ENCODE results near the gene DPP6. TPM values are rescaled to one million over a fixed set of nuclear protein-coding genes. Genes with fewer than 3 reads are reported as not detected.

DPP6 gene
- polyA plus RNA-seq, 1 of the 3 experiments (the other 2 are of a cell fraction), result not detected

DNA sequence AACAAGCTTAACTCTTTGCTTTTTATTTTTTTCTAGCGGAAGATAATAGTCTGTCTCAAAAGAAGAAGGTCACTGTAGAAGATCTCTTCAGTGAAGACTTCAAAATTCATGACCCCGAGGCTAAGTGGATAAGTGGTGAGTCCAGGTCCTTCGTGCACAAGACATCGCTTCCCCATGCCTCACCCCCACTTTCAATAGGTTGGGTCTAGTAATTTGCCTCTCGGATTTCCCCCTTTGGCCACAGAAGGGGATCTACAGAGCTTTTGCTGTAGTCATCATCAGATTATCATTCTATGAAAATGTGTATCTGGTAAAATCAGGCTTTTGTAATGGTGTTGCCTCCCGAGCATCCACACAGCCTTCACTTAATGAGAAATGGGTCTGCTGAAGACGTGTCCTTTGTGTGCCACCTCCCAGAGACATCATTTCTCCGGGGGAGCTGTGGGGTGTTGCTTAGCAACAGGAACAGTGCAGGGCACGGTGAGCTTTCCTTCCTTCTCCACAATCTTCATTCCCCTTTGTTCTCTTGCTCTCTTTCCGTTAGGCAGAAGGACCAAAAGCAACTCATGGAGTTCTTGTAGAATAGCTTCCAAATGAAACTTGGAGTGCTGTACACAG lies 422.8 kb downstream of the DPP6 start:
- CTCF ChIA-PET, result interaction anchor here (3.7 kb wide), 1 partner anchor 29 kb away, joined by 16 read pairs; no protein-coding TSS in a partner anchor
- no peak overlapping the region for H2AFZ ChIP-seq (ENCODE audit: low read depth)
- H3K27me3 ChIP-seq (ENCODE audit: insufficient read depth), result no peaks in the 10 kb centered on the region
- H3K79me2 ChIP-seq (ENCODE audit: insufficient read depth), result no peaks in the 10 kb centered on the region
- no peaks in the 10 kb centered on the region for H3K4me1 ChIP-seq (ENCODE audit: control insufficient read depth in 1 of 2, insufficient read depth in 2 of 2, low read depth in 1 of 2, low read length in 1 of 2)
- no peak overlapping the region for H3K4me2 ChIP-seq
- H3K9ac ChIP-seq, result no peak overlapping the region
- no peaks in the 10 kb centered on the region for H3K36me3 ChIP-seq (replicated peaks in 1 of 2; ENCODE audit: control insufficient read depth in 1 of 2, insufficient read depth in 2 of 2, low read length in 1 of 2)
- DNase-seq, result no peak
- POLR2A ChIA-PET, result no interaction called here
- 22% methylated on average over 10 of the region's 10 CpGs for WGBS (ENCODE audit: low lambda C conversion rate)
- H3K9me3 ChIP-seq, result no peaks in the 10 kb centered on the region
- no peak overlapping the region for H3K27ac ChIP-seq (ENCODE audit: low read depth in 2 of 2, low read length in 1 of 2)
- no peaks in the 10 kb centered on the region for H3F3A ChIP-seq (replicated peaks; ENCODE audit: insufficient read depth)
- TF ChIP-seq SMC3 (IDR thresholded peaks at IDR 0.05; ENCODE audit: low read depth, low read length) (no peak), RFX5 (IDR thresholded peaks at IDR 0.05; ENCODE audit: low read length) (no peak), GABPA (IDR thresholded peaks at IDR 0.05; ENCODE audit: low read depth) (no peak), RCOR1 (IDR thresholded peaks at IDR 0.05; ENCODE audit: low read length) (no peak), MEF2A (IDR thresholded peaks at IDR 0.05; ENCODE audit: borderline replicate concordance, low read depth) (no peak), TAF1 (IDR thresholded peaks at IDR 0.05; ENCODE audit: borderline replicate concordance, low read depth, low read length) (no peak), POLR2AphosphoS5 (IDR thresholded peaks at IDR 0.05; ENCODE audit: low read depth, low read length) (no peak), JUND (IDR thresholded peaks at IDR 0.05) (no peak), GATA2 (CRISPR knock-in tag; IDR thresholded peaks at IDR 0.05) (no peak), TEAD4 (IDR thresholded peaks at IDR 0.05; ENCODE audit: borderline replicate concordance, insufficient read depth) (no peak), FOXJ3 (CRISPR knock-in tag; IDR thresholded peaks at IDR 0.05) (no peak), NFIC (IDR thresholded peaks at IDR 0.05; ENCODE audit: borderline replicate concordance) (no peak), SIN3A (IDR thresholded peaks at IDR 0.05; ENCODE audit: borderline replicate concordance, low read depth, low read length) (no peak), FOSL2 (IDR thresholded peaks at IDR 0.05; ENCODE audit: borderline replicate concordance, low read depth) (no peak), RXRA (IDR thresholded peaks at IDR 0.05; ENCODE audit: borderline replicate concordance, low read depth) (no peak), CHD2 (IDR thresholded peaks at IDR 0.05; ENCODE audit: low read length, partially characterized antibody) (no peak), MXI1 (IDR thresholded peaks at IDR 0.05; ENCODE audit: low read depth, low read length) (no peak)
- TF ChIP-seq, protein P1, sequence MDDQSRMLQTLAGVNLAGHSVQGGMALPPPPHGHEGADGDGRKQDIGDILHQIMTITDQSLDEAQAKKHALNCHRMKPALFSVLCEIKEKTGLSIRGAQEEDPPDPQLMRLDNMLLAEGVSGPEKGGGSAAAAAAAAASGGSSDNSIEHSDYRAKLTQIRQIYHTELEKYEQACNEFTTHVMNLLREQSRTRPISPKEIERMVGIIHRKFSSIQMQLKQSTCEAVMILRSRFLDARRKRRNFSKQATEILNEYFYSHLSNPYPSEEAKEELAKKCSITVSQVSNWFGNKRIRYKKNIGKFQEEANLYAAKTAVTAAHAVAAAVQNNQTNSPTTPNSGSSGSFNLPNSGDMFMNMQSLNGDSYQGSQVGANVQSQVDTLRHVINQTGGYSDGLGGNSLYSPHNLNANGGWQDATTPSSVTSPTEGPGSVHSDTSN (IDR thresholded peaks at IDR 0.05), result no peak
- TF ChIP-seq, protein P2, sequence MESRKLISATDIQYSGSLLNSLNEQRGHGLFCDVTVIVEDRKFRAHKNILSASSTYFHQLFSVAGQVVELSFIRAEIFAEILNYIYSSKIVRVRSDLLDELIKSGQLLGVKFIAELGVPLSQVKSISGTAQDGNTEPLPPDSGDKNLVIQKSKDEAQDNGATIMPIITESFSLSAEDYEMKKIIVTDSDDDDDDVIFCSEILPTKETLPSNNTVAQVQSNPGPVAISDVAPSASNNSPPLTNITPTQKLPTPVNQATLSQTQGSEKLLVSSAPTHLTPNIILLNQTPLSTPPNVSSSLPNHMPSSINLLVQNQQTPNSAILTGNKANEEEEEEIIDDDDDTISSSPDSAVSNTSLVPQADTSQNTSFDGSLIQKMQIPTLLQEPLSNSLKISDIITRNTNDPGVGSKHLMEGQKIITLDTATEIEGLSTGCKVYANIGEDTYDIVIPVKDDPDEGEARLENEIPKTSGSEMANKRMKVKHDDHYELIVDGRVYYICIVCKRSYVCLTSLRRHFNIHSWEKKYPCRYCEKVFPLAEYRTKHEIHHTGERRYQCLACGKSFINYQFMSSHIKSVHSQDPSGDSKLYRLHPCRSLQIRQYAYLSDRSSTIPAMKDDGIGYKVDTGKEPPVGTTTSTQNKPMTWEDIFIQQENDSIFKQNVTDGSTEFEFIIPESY (IDR thresholded peaks at IDR 0.05; ENCODE audit: borderline replicate concordance, low read depth), result no peak
- TF ChIP-seq, protein P3, sequence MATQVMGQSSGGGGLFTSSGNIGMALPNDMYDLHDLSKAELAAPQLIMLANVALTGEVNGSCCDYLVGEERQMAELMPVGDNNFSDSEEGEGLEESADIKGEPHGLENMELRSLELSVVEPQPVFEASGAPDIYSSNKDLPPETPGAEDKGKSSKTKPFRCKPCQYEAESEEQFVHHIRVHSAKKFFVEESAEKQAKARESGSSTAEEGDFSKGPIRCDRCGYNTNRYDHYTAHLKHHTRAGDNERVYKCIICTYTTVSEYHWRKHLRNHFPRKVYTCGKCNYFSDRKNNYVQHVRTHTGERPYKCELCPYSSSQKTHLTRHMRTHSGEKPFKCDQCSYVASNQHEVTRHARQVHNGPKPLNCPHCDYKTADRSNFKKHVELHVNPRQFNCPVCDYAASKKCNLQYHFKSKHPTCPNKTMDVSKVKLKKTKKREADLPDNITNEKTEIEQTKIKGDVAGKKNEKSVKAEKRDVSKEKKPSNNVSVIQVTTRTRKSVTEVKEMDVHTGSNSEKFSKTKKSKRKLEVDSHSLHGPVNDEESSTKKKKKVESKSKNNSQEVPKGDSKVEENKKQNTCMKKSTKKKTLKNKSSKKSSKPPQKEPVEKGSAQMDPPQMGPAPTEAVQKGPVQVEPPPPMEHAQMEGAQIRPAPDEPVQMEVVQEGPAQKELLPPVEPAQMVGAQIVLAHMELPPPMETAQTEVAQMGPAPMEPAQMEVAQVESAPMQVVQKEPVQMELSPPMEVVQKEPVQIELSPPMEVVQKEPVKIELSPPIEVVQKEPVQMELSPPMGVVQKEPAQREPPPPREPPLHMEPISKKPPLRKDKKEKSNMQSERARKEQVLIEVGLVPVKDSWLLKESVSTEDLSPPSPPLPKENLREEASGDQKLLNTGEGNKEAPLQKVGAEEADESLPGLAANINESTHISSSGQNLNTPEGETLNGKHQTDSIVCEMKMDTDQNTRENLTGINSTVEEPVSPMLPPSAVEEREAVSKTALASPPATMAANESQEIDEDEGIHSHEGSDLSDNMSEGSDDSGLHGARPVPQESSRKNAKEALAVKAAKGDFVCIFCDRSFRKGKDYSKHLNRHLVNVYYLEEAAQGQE (IDR thresholded peaks at IDR 0.05; ENCODE audit: low read depth, low read length), result no peak
- no peaks in the 10 kb centered on the region for H4K20me1 ChIP-seq (ENCODE audit: insufficient read depth)
- no peak overlapping the region for H3K4me3 ChIP-seq (ENCODE audit: low read depth in 2 of 2, low read length in 1 of 2)
- H3K9me2 ChIP-seq, result no peaks in the 10 kb centered on the region
